AG04450 (cell line): Measurements from ENCODE around the gene PABPC4L. TPM values are rescaled to one million over a fixed set of nuclear protein-coding genes. Genes with fewer than 3 reads are reported as not detected.

Experiments
- CTCF ChIA-PET: fragments of 300-600, 350-600 bp; formaldehyde crosslinking; extraction: SDS; loops from one replicate; lab custom pipeline; 2022; ENCODE audit warnings: antibody characterized with exemption, inconsistent platforms; lab: Charles Lee
- POLR2A ChIA-PET: fragments of 350-600 bp; formaldehyde crosslinking; extraction: SDS; loops from one replicate; lab custom pipeline; 2021; ENCODE audit warnings: antibody characterized with exemption, inconsistent platforms; lab: Yijun Ruan, JAX
- DNase-seq: peaks from one replicate; pipeline ENCODE4 v3.0.0-alpha.2; 2011; ENCODE audit warnings: low read depth, low spot score
- H3K27ac ChIP-seq: one replicate; pipeline ENCODE4 v1.5.1; 2012; ENCODE audit warnings: low read depth, low read length, control low read depth
- H3K27me3 ChIP-seq: one replicate; pipeline ENCODE4 v1.6.0; 2012; ENCODE audit warnings: low read length; ENCODE audit not compliant: control insufficient read depth, insufficient read depth
- H3K4me3 ChIP-seq: 2 replicates; pipeline ENCODE4 v1.5.1; 2011; ENCODE audit warnings: mild to moderate bottlenecking, low read depth, low read length, control low read depth
- H3K9me3 ChIP-seq: 2 replicates; pipeline ENCODE4 v1.5.1; 2012; ENCODE audit warnings: low read length; ENCODE audit not compliant: control insufficient read depth, insufficient read depth
- CTCF ChIP-seq: IDR thresholded peaks from 2 replicates; pipeline ENCODE4 v1.5.1; 2011; ENCODE audit warnings: low read depth, low read length, control low read depth, inconsistent platforms
- polyA plus RNA-seq: library from polyadenylated mRNA; depleted of rRNA; stranded (reverse); fragments of >200 nt; gene quantifications from 2 replicates; pipeline ENCODE4 v1.2.3, GENCODE V29; 2011

PABPC4L gene
- polyA plus RNA-seq, 1 experiment = 1.3 TPM

- CTCF ChIA-PET = no interaction called here
- DNase-seq = no peak
- H3K27ac ChIP-seq = no peak overlapping the region
- POLR2A ChIA-PET = no interaction called here
- H3K27me3 ChIP-seq = no peaks in the 10 kb centered on the region
- H3K9me3 ChIP-seq = no peaks in the 10 kb centered on the region
- H3K4me3 ChIP-seq = no peak overlapping the region
- TF ChIP-seq CTCF = no peak
Measured at GRCh38 chr4:134154097-134154496, 47.5 kb downstream of the PABPC4L start.

DNA sequence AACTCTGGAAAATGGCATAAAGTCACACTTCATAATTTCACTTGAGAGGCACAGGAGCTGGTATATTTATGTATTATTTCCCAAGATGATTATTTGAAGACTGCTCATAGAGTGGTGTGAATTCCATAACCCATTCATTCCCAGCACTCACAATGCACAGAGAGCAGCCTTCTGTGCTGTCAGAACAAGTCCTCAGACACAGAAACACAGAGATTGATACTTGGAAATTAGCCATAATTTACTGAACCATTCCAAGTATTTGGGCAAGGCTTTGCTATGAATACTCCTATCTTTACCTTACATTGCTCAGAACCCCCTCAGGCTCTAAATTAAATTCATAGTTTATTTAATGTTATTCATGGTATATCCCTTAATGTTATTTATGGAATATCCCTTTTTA lies 53.6 kb downstream of the PABPC4L start:
- DNase-seq = no peak
- CTCF ChIA-PET = no interaction called here
- Histone ChIP-seq H3K27ac (no peak overlapping the region), H3K4me3 (no peak overlapping the region), H3K27me3 (no peaks in the 10 kb centered on the region), H3K9me3 (no peaks in the 10 kb centered on the region)
- no peak for TF ChIP-seq CTCF
- POLR2A ChIA-PET = no interaction called here
